ENCODE measurements around the gene GOLGA8B. TPM values are rescaled to one million over a fixed set of nuclear protein-coding genes. Genes with fewer than 3 reads are reported as not detected.

The GOLGA8B gene
- polyA plus RNA-seq, 1 donor (not counting 4 experiments of a cell fraction or from before 2014, with no cell fraction given): 49.5 TPM

- H4K20me1 ChIP-seq (ENCODE audit: control insufficient read depth, extremely low read depth, insufficient read depth, low read length): no peaks in the 10 kb centered on the region
- H2AFZ ChIP-seq (ENCODE audit: control insufficient read depth, low read length): no peak overlapping the region
- no peak for DNase-seq (ENCODE audit: low read depth, low spot score)
- FAIRE-seq: no peak
- peaks cover 3% of the 10 kb centered on the region for H3K27me3 ChIP-seq (ENCODE audit: control insufficient read depth, extremely low read depth, insufficient read depth, low read length)
- no peaks in the 10 kb centered on the region for H3K79me2 ChIP-seq (ENCODE audit: control insufficient read depth, insufficient read depth, low read length)
- H3K4me1 ChIP-seq (ENCODE audit: control insufficient read depth, extremely low read depth, insufficient read depth, low read length): no peaks in the 10 kb centered on the region
- H3K9me1 ChIP-seq (ENCODE audit: control insufficient read depth, extremely low read depth, insufficient read depth, low read length): no peaks in the 10 kb centered on the region
- H3K9me3 ChIP-seq (ENCODE audit: control insufficient read depth, low read depth, low read length): no peaks in the 10 kb centered on the region
- H3K9ac ChIP-seq (ENCODE audit: control insufficient read depth, extremely low read depth, insufficient read depth, low read length): no peak overlapping the region
- H3K36me3 ChIP-seq (ENCODE audit: control insufficient read depth in 2 of 2, extremely low read depth in 1 of 2, insufficient read depth in 2 of 2, low read length in 2 of 2): no peaks in the 10 kb centered on the region
- dilution Hi-C loops (cut with MboI; ENCODE audit: extremely low pct_ligation_motif_present, low sequenced_read_pairs): no loop called here
- no peak overlapping the region for H3K27ac ChIP-seq (ENCODE audit: control insufficient read depth, insufficient read depth, low read length)
- H3K4me2 ChIP-seq (ENCODE audit: control insufficient read depth, extremely low read depth, insufficient read depth, low read depth, low read length): no peak overlapping the region
- no peak overlapping the region for H3K4me3 ChIP-seq (ENCODE audit: control insufficient read depth in 2 of 3, extremely low read depth in 1 of 3, insufficient read depth in 2 of 3, low read depth in 1 of 3, low read length in 3 of 3)
- TF ChIP-seq, protein P1, sequence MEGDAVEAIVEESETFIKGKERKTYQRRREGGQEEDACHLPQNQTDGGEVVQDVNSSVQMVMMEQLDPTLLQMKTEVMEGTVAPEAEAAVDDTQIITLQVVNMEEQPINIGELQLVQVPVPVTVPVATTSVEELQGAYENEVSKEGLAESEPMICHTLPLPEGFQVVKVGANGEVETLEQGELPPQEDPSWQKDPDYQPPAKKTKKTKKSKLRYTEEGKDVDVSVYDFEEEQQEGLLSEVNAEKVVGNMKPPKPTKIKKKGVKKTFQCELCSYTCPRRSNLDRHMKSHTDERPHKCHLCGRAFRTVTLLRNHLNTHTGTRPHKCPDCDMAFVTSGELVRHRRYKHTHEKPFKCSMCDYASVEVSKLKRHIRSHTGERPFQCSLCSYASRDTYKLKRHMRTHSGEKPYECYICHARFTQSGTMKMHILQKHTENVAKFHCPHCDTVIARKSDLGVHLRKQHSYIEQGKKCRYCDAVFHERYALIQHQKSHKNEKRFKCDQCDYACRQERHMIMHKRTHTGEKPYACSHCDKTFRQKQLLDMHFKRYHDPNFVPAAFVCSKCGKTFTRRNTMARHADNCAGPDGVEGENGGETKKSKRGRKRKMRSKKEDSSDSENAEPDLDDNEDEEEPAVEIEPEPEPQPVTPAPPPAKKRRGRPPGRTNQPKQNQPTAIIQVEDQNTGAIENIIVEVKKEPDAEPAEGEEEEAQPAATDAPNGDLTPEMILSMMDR (optimal IDR thresholded peaks at IDR 0.05 in 1 of 3, IDR thresholded peaks at IDR 0.05 in 1 of 3, conservative IDR thresholded peaks at IDR 0.05 in 1 of 3; ENCODE audit: extremely low read depth in 1 of 3, insufficient read depth in 2 of 3, low read length in 3 of 3): no peak
- no peak for TF ChIP-seq EZH2 (IDR thresholded peaks at IDR 0.05; ENCODE audit: low read length)
Measured at GRCh38 chr15:34613997-34614396, 30.5 kb upstream of the GOLGA8B start.

GRCh38 chr15:34613301-34613700, 29.9 kb upstream of the GOLGA8B start:
- FAIRE-seq (no peak), DNase-seq (ENCODE audit: low read depth, low spot score) (no peak)
- no peaks in the 10 kb centered on the region for H4K20me1 ChIP-seq (ENCODE audit: control insufficient read depth, extremely low read depth, insufficient read depth, low read length)
- dilution Hi-C loops (cut with MboI; ENCODE audit: extremely low pct_ligation_motif_present, low sequenced_read_pairs): no loop called here
- H3K4me1 ChIP-seq (ENCODE audit: control insufficient read depth, extremely low read depth, insufficient read depth, low read length): no peaks in the 10 kb centered on the region
- no peak overlapping the region for H3K4me2 ChIP-seq (ENCODE audit: control insufficient read depth, extremely low read depth, insufficient read depth, low read depth, low read length)
- H3K9me3 ChIP-seq (ENCODE audit: control insufficient read depth, low read depth, low read length): no peaks in the 10 kb centered on the region
- no peak overlapping the region for H2AFZ ChIP-seq (ENCODE audit: control insufficient read depth, low read length)
- peaks cover 3% of the 10 kb centered on the region for H3K27me3 ChIP-seq (ENCODE audit: control insufficient read depth, extremely low read depth, insufficient read depth, low read length)
- H3K36me3 ChIP-seq (ENCODE audit: control insufficient read depth in 2 of 2, extremely low read depth in 1 of 2, insufficient read depth in 2 of 2, low read length in 2 of 2): no peaks in the 10 kb centered on the region
- H3K79me2 ChIP-seq (ENCODE audit: control insufficient read depth, insufficient read depth, low read length): no peaks in the 10 kb centered on the region
- TF ChIP-seq, protein P1 (optimal IDR thresholded peaks at IDR 0.05 in 1 of 3, IDR thresholded peaks at IDR 0.05 in 1 of 3, conservative IDR thresholded peaks at IDR 0.05 in 1 of 3; ENCODE audit: extremely low read depth in 1 of 3, insufficient read depth in 2 of 3, low read length in 3 of 3): no peak
- no peak for TF ChIP-seq EZH2 (IDR thresholded peaks at IDR 0.05; ENCODE audit: low read length)
- H3K9ac ChIP-seq (ENCODE audit: control insufficient read depth, extremely low read depth, insufficient read depth, low read length): no peak overlapping the region
- no peak overlapping the region for H3K27ac ChIP-seq (ENCODE audit: control insufficient read depth, insufficient read depth, low read length)
- H3K9me1 ChIP-seq (ENCODE audit: control insufficient read depth, extremely low read depth, insufficient read depth, low read length): no peaks in the 10 kb centered on the region
- H3K4me3 ChIP-seq (ENCODE audit: control insufficient read depth in 2 of 3, extremely low read depth in 1 of 3, insufficient read depth in 2 of 3, low read depth in 1 of 3, low read length in 3 of 3): no peak overlapping the region
